GM21576 (cell line): ENCODE results near the gene MBD5.

ENCODE experiments used
- ATAC-seq: cut with Tn5 transposase; IDR thresholded peaks from one replicate; pipeline ENCODE4 v1.9.1; 2021; ENCODE audit warnings: mild to moderate bottlenecking, moderate library complexity; ENCODE audit not compliant: unreplicated experiment

Gene MBD5

DNA sequence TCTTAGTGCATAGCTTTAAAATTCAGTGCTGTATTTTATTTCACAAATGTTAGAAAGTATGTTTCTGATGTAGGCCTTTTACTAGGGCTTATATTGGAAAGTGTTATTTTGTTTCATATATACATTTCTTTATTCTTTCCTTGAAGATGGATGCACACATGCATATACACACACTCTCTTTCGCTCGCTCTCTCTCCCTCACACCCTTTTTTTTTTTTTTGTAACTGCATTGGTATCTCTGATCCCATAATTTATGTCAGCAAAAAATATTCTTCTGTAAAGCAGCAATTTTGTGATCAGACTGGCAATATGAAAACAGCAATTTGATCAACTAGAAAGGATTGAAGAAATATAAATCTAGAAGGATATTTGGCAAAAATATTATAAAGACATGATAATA, 2.0 kb downstream of the MBD5 start:
- no peak for ATAC-seq

DNA sequence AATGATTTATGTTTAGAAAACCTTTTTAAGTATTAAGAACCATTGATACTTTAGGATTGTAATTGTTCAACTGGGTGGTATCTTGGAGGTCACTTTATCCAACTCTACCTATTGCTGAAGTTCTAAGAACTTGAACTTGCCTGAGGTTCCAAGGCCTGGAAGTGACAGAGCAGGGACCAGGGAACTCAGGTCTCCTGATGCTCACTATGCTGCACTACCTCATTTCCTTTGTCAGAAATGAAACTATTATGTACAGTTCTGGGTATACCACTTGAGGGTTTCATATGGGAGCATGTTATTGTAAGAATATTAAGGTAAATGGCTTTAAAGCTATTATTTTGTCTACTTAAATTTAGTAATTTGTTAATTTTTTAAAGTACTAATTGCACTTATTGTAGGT, 3.0 kb downstream of the MBD5 start:
- peak; percentile 37 for ATAC-seq

DNA sequence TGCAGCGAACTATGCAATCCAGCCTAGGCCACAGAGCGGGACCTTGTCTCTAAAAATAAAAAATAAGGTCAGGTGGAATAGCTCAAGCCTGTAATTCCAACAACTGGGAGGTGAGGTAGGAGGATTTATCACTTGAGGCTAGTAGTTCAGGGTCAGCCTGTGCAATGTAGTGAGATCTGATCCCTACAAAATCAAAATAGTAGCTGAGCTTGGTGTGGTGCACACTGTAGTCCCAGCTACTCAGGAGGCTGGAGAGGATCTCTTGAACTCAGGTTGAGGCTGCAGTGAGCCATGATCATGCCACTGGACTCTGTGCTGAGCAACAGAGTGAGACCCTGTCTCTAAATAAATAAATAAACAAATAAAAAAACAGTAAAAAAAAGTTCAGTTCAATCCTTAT, 5.7 kb downstream of the MBD5 start:
- ATAC-seq = no peak

GRCh38 chr2:148027822-148028221, 6.9 kb downstream of the MBD5 start:
- ATAC-seq = no peak

DNA sequence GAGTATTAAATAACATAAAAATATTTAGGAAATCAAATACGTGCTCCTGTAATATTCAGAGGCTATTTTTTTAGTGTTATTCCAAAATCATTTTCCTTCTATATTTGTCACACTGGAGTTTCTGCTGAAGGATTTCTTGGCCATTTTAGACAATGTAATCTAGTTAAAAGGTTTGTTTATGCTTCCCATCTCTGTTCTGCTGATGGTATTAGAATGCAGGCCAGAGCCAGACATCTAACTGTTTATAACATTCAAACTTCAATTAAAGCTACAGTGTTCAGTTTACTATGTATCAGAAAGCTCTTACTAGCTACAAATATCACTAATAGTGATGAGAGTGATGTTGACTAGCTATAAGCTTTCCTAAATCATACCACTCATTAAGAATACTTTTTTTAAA, 7.9 kb downstream of the MBD5 start:
- no peak for ATAC-seq

DNA sequence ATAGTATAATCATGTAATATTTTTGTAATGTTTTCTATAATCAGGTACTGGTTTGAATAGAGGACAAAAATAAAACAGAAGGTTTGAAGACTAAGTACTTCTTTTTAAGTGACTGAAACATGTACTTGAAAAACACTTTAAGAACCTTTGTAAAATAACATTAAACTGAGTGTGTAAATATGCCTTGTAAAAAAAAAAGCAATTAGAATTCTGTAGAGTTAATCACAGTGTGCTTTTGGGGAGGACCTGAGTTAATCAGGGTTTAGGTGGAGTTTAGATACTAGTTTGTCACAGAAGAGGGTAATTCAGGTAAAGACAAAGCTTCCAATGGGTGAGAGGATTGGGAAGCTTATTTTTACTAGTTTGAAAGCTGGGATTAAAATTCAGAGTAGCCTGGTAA, 10.3 kb downstream of the MBD5 start:
- no peak for ATAC-seq

DNA sequence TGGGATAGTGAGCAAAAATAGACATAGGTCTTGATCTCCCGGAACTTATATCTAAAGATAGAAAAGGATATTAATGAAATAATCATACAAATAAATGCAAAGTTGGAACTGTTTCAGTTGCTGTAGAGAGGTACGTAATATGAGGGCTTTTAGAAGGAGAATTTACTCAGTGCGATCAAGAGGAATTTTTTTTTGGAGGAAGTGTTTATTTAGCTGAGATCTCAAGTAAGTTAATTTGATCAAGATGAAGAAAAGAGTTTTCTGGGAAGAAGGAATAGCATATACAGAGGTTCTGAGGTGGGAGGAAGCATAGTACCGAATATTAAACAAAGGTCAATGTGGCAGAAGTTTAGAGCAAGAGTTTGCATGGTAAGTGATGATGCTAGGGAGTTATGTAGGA, 11.3 kb downstream of the MBD5 start:
- ATAC-seq = no peak

GRCh38 chr2:148039783-148040182, 18.9 kb downstream of the MBD5 start:
- no peak for ATAC-seq

- peak; percentile 92 for ATAC-seq
Observed at GRCh38 chr2:148042219-148042618, 21.3 kb downstream of the MBD5 start.

- no peak for ATAC-seq
Observed at GRCh38 chr2:148044322-148044721, 23.4 kb downstream of the MBD5 start.

DNA sequence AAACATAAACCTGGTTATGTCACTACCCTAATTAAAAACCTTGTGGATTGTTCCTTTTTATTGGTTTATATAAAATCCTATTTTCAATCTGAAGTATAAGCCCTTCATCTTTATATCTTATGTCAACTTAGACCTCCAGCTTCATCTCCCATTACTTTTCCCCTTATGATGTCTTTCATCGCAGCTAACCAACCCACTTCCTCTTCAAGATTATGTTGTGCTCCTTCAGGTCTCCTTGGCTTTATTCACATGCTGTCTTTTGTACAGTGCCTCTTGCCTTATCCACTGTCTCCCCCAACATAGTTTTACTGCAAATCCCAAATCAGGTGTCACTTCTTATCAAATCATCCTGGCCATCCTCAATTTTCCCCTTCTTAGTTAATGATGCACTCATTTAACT, 25.9 kb downstream of the MBD5 start:
- no peak for ATAC-seq

- ATAC-seq = peak; percentile 56
Observed at GRCh38 chr2:148048475-148049221, 27.8 kb downstream of the MBD5 start.

GRCh38 chr2:148049284-148049683, 28.4 kb downstream of the MBD5 start:
- ATAC-seq = no peak

- ATAC-seq = no peak
Observed at GRCh38 chr2:148052687-148053086, 31.8 kb downstream of the MBD5 start.

GRCh38 chr2:148058641-148059040, 37.8 kb downstream of the MBD5 start:
- ATAC-seq = no peak

GRCh38 chr2:148063633-148064032, 42.7 kb downstream of the MBD5 start:
- no peak for ATAC-seq

DNA sequence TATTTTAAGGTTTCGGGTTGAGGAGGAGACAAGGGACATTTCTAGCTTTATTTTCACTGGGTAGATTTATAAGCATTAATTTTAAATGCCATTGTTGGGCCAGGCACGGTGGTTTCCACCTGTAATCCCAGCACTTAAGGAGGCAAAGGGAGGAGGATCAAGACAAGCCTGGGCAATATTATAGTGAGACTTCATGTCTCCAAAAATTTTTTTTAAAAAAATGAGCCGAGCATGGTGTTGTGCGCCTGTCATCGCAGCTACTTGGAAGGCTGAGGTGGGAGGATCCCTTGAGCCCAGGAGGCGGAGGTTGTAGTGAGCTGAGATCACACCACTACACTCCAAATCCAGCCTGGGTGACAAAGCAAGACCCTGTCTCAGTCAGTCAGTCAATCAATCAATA, 45.0 kb downstream of the MBD5 start:
- no peak for ATAC-seq

DNA sequence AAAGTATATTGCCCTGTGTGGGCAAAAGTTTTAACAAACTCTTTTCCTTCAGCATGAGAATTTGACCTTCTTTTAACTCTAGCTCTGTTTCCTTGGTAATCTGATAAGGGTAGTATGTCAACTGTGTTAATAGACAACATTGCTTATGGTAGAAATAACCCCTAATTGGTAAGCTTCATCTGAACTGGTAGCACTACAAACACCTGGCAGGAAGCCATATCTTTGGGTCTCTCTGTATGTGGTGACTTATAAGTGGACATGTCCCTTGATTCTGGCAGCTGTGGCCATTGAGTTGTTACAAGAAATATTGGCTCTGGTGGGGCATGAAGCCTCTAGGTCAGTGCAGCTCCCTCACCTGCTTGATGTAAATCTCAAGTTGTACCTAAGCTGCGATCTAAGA, 46.9 kb downstream of the MBD5 start:
- no peak for ATAC-seq

- ATAC-seq = no peak
Observed at GRCh38 chr2:148071351-148071750, 50.5 kb downstream of the MBD5 start.

DNA sequence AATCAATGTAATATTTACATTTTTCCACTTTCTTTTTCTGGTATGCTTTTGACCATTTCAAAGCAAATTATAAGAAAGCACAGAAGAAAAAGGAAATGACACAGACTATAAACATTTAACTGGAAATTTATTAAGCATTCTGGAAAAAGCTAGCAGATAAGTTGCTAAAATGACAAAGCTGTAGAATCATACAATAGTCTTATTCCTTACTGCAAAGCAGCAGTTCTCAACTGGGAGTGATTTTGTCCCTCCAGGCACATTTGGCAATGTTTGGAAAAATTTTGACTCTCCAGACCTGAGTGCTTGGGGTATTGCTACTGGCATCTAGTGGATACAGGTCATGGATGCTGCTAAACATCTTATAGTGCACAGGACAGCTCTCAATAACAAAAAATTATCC, 75.1 kb downstream of the MBD5 start:
- no peak for ATAC-seq

DNA sequence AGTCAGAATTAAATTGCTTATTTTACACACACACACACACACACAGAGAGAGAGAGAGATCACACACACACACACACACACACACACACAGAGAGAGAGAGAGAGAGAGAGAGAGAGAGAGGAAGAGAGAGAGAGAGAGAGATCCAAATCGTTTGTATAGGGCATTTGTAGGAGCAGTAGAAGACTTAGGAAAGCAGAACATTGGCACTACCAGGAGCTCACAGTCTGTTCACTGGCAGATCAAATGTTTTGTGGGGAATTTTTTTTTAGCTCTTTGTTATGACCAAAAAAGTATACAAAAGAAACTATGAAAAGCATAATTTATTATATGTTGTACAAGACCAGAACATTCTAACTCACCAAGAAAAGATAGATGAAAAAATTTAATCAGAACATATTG, 81.8 kb downstream of the MBD5 start:
- no peak for ATAC-seq

DNA sequence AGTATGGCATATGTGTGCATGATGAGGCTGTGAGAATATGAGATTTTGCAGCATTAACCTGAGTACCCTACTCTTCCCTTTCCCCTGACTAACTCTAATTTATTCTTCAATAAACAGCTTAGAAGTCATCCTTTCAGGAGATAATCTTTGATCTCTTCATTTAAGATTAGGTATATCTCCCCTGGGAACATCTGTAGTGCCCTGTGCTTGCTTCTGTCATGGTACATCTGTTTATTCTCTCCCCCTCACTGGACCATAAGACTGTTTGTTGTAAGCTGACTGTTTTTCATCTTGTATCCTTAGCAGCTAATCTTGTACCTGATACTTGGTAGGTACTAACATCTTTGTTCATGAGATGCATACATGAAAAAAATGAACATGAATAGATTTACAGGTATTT, 83.1 kb downstream of the MBD5 start:
- ATAC-seq = no peak

- ATAC-seq = no peak
Observed at GRCh38 chr2:148106331-148106730, 85.4 kb downstream of the MBD5 start.
